Left lung (tissue), 10 donors: ENCODE measurements around the gene CACNA1C. TPM values are rescaled to one million over a fixed set of nuclear protein-coding genes. Genes with fewer than 3 reads are reported as not detected.

ENCODE experiments used
- ATAC-seq: fragments of 200-7000 bp; cut with Tn5 transposase; one replicate; pipeline ENCODE4 v1.9.1; 2020; ENCODE audit warnings: moderate library complexity
- DNase-seq, 4 donors: peaks; one replicate each; pipeline ENCODE4 v3.0.0-alpha.2; 2013 to 2020
- H3K27ac ChIP-seq, 2 donors: fragments of 200-600 bp; sonication (generic) in 1 of 2; one replicate each; pipeline versions ENCODE4 v1.5.0 to v1.8.0; 2020 to 2021
- H3K27me3 ChIP-seq, 2 donors: fragments of 200-600 bp; sonication (generic) in 1 of 2; one replicate each; pipeline versions ENCODE4 v1.5.0 to v1.8.0; 2020 to 2021
- H3K36me3 ChIP-seq, 2 donors: fragments of 200-600 bp; sonication (generic) in 1 of 2; one replicate each; pipeline versions ENCODE4 v1.5.0 to v1.8.0; 2020 to 2021
- H3K4me1 ChIP-seq, 2 donors: fragments of 200-600 bp; one replicate each; pipeline ENCODE4 v1.8.0; 2021
- H3K4me3 ChIP-seq, 2 donors: fragments of 200-600 bp; sonication (generic) in 1 of 2; one replicate each; pipeline versions ENCODE4 v1.5.0 to v1.8.0; 2020 to 2021; ENCODE audit warnings: mild to moderate bottlenecking in 1 of 2
- H3K9me3 ChIP-seq, 2 donors: fragments of 200-600 bp; sonication (generic) in 1 of 2; one replicate each; pipeline versions ENCODE4 v1.5.0 to v1.8.0; 2020 to 2021
- intact Hi-C, 2 donors: fragments of 100-400 bp; cut with DNase I; formaldehyde crosslinking; loops; one replicate each; pipeline versions ENCODE4 v1.11.2 to v1.14.2; 2022
- polyA plus RNA-seq, 6 donors: library from polyadenylated mRNA; unstranded; fragments of 120-200 nt; gene quantifications; one replicate each; pipeline ENCODE4 v1.2.1, GENCODE V29; 2013; ENCODE audit not compliant: insufficient read length in 6 of 6
- total RNA-seq, 2 donors: library from RNA; stranded (reverse); fragmentation: NEBNext Ultra II Directional; extraction: Animal tissue kit (Norgen Biotek cat#: 25700); gene quantifications; one replicate each; pipeline ENCODE4 v1.2.1, GENCODE V29; 2021
- TF ChIP-seq, protein P1 (sequence below), 2 donors: fragments of 200-600 bp; sonication (generic) in 1 of 2; IDR thresholded peaks; one replicate each; pipeline versions ENCODE4 v1.5.0 to v1.8.0; 2021; ENCODE audit warnings: antibody characterized with exemption in 2 of 2
- donor health status: DM: no; HTN: yes; CAD: no.
- donor health status: DM: no; HTN: no; CAD: no.

The CACNA1C gene
- total and polyA plus RNA-seq, 8 donors, result 11.9 to 21.9 (median 14.2) TPM

DNA sequence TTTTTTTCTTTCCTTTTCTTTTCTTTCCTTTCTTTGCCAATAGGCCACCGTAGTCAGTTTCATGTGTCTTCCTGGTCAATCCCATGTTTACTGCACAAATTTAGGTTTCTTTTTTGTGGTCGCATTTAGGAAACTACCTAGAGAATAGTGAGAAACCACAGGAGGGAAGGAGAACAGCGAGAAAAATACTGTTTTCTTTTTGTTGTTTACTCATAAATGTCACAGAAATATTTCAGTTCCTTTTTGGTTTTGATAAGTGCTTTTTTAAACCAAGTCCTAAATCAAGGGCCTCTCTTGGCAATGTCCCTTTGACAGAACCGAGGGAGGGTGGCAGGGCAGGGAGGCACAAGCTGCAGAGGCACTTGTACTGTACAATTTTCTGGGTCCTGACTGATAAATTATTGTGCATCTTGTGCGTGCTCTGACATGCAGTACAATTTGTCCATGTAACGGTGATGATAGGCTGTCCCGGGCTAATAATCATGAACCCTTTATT is 326.1 kb downstream of the CACNA1C start:
- H3K4me1 ChIP-seq, result peaks cover 0 to 4% of the 10 kb centered on the region in 2 donors
- H3K36me3 ChIP-seq, result no peaks in the 10 kb centered on the region
- DNase-seq, result no peak
- H3K9me3 ChIP-seq, result no peaks in the 10 kb centered on the region
- intact Hi-C loops, result no loop called here
- no peak for ATAC-seq
- no peak overlapping the region for H3K27ac ChIP-seq
- no peak overlapping the region for H3K4me3 ChIP-seq
- H3K27me3 ChIP-seq, result no peaks in the 10 kb centered on the region
- TF ChIP-seq, protein P1, sequence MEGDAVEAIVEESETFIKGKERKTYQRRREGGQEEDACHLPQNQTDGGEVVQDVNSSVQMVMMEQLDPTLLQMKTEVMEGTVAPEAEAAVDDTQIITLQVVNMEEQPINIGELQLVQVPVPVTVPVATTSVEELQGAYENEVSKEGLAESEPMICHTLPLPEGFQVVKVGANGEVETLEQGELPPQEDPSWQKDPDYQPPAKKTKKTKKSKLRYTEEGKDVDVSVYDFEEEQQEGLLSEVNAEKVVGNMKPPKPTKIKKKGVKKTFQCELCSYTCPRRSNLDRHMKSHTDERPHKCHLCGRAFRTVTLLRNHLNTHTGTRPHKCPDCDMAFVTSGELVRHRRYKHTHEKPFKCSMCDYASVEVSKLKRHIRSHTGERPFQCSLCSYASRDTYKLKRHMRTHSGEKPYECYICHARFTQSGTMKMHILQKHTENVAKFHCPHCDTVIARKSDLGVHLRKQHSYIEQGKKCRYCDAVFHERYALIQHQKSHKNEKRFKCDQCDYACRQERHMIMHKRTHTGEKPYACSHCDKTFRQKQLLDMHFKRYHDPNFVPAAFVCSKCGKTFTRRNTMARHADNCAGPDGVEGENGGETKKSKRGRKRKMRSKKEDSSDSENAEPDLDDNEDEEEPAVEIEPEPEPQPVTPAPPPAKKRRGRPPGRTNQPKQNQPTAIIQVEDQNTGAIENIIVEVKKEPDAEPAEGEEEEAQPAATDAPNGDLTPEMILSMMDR (IDR thresholded peaks at IDR 0.05), result no peak

DNA sequence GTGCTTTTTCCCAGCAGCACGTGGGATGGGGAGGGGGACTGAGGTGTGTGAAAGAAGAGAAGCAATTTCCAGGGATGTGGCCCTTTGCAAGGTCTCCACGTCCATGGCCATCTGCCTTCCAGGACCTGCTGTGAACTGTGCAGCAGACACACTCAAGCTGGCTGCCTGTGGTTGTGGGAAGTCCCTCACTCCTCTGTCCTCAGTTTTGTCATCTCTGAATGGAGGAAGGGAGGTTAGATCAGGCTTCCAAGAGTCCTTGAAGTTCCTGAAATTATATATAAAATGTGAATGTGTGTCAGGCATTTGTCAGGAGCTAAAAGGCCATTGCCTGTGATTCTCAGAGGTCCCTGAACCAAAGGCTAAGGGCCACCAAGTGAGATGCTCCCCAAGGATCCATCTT is 328.2 kb downstream of the CACNA1C start:
- intact Hi-C loops, result no loop called here
- no peaks in the 10 kb centered on the region for H3K27me3 ChIP-seq
- ATAC-seq (no peak), DNase-seq (no peak)
- no peaks in the 10 kb centered on the region for H3K36me3 ChIP-seq
- H3K4me1 ChIP-seq, result peaks cover 0 to 4% of the 10 kb centered on the region in 2 donors
- TF ChIP-seq, protein P1 (IDR thresholded peaks at IDR 0.05), result no peak
- no peak overlapping the region for H3K4me3 ChIP-seq
- H3K27ac ChIP-seq, result no peak overlapping the region
- H3K9me3 ChIP-seq, result no peaks in the 10 kb centered on the region

DNA sequence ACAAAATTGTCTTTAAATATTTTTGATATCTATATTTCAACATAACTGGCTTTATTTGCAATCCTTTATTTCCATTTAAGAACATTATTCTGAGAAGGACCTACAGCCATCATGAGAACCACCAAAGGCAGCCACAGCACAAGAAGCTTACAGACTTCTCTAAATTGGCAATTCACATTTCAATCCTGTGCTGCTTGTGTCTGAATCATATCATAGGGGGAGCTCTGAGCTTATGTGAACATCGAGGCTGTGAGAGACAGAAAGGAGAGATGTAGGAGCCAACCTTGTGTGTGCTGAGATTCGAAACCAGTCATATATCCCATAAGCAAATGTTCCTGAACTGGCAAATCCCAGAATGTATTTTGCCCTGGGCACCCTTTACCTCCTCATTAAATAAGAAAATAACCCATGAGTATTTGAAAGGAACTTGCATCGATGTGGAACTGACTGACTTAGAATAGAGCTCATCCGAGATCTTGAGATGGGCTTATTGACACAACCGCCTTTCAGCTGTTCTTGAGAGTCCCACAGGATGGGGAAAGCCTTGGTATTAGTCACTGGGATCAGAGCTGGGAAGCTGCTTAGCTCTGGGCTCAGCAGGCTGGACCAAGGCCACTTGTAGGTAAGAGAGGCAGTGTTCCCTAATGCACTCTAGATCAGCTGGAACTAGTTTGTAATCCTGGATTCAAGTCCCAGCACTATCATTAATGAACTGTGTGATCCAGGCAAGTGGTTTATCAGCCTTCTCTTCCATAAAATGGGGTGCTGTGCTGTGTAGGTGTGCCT is 329.8 kb downstream of the CACNA1C start:
- intact Hi-C loops, result no loop called here
- Histone ChIP-seq H3K27ac (no peak overlapping the region), H3K4me1 (peaks cover 0 to 4% of the 10 kb centered on the region in 2 donors), H3K9me3 (no peaks in the 10 kb centered on the region), H3K27me3 (no peaks in the 10 kb centered on the region), H3K4me3 (no peak overlapping the region), H3K36me3 (no peaks in the 10 kb centered on the region)
- peak in 1 of 4 donors; percentile 20 for DNase-seq
- no peak for ATAC-seq
- TF ChIP-seq, protein P1 (IDR thresholded peaks at IDR 0.05), result no peak

DNA sequence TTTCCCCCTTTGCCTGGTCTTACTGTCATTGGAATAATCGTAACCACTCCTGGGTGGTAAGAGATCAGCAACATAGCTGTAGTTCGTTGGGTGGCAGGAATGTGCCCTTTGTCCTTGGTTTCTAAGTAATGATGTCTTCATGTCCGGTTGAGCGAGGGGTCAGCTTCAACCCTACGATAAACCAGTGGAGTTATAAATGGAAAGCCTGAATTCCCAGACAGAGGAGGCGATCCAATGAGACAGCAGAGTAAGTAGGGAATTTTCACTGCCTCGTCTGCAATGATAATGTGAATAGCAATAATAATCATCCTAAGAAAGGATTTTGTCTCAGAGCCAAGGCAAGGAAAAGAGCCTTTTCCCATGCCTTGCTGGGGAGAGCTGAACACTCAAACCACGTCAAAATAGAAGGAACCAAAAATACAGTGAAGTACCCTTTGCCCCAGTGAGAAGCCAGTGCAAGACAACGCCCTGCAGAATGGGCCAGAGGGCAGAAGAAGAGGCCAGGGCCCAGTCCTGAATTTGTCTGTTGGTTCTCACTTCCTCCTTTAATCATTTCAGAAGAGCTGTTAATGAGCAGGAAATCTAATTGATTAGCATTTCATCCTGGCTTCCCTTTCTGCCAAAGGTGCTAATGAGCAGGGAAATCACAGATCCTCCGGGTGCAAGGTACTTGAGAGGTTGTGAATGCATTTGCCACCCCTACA is 330.7 kb downstream of the CACNA1C start:
- Histone ChIP-seq H3K4me3 (no peak overlapping the region), H3K9me3 (no peaks in the 10 kb centered on the region), H3K27ac (no peak overlapping the region), H3K4me1 (peaks cover 0 to 4% of the 10 kb centered on the region in 2 donors), H3K27me3 (no peaks in the 10 kb centered on the region), H3K36me3 (no peaks in the 10 kb centered on the region)
- intact Hi-C loops, result no loop called here
- DNase-seq, result peak in 1 of 4 donors; percentile 54
- ATAC-seq, result peak; percentile 72
- TF ChIP-seq, protein P1 (IDR thresholded peaks at IDR 0.05), result no peak

DNA sequence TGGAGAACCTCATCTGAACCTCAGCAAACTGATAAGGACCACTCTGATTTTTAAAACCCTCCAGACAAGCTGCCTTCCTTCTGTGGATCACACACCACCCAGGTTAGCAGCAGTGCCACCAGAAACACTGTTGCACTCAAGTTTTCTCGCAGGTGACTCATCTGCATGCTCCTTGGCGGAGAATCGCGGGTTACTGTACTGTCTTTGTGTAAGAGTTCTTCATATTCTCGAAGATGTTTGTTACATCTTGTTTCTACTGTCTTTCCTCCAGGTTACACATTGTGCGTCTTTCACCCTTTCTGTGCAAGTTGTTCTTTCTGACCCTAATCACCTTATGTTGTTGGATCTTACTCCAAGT is 331.2 kb downstream of the CACNA1C start:
- H3K4me1 ChIP-seq, result peaks cover 0 to 4% of the 10 kb centered on the region in 2 donors
- H3K36me3 ChIP-seq, result no peaks in the 10 kb centered on the region
- DNase-seq (no peak), ATAC-seq (no peak)
- H3K4me3 ChIP-seq, result no peak overlapping the region
- TF ChIP-seq, protein P1 (IDR thresholded peaks at IDR 0.05), result no peak
- H3K27ac ChIP-seq, result no peak overlapping the region
- no peaks in the 10 kb centered on the region for H3K27me3 ChIP-seq
- no peaks in the 10 kb centered on the region for H3K9me3 ChIP-seq
- intact Hi-C loops, result no loop called here
